Measurements from ENCODE around the gene FRAT2.
"Not testable (repeated sequence)": the region's sequence is repeated elsewhere in the genome, so short reads cannot be mapped to it uniquely, and the experiment has no call there.

DNA sequence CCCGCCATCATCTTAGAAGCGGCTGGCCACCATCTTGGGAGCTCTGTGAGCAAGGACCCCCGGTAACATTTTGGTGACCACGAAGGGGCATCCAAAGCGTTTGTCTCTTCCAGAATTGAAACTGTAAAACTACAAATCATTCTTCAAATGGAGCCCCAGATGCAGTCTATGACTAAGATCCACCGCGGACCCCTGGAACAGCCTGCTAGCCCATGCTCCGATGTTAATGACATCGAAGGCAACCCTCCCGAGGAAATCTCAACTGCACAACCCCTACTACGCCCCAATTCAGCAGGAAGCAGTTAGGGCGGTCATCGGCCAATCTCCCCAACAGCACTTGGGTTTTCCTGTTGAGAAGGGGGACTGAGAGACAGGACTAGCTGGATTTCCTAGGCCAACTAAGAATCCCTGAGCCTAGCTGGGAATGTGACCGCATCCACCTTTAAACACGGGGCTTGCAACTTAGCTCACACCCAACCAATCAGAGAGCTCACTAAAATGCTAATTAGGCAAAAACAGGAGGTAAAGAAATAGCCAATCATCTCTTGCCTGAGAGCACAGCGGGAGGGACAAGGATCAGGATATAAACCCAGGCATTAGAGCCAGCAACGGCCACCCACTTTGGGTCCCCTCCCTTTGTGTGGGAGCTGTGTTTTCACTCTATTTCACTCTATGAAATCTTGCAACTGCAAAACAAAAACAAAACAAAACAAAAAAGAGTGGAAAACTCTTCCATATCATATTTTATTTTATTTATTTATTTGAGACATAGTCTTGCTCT lies 43.8 kb downstream of the FRAT2 start:
- TF ChIP-seq, protein P1, sequence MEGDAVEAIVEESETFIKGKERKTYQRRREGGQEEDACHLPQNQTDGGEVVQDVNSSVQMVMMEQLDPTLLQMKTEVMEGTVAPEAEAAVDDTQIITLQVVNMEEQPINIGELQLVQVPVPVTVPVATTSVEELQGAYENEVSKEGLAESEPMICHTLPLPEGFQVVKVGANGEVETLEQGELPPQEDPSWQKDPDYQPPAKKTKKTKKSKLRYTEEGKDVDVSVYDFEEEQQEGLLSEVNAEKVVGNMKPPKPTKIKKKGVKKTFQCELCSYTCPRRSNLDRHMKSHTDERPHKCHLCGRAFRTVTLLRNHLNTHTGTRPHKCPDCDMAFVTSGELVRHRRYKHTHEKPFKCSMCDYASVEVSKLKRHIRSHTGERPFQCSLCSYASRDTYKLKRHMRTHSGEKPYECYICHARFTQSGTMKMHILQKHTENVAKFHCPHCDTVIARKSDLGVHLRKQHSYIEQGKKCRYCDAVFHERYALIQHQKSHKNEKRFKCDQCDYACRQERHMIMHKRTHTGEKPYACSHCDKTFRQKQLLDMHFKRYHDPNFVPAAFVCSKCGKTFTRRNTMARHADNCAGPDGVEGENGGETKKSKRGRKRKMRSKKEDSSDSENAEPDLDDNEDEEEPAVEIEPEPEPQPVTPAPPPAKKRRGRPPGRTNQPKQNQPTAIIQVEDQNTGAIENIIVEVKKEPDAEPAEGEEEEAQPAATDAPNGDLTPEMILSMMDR (IDR thresholded peaks at IDR 0.05) = not testable (repeated sequence)
- TF ChIP-seq POLR2A (IDR thresholded peaks at IDR 0.05); POLR2AphosphoS5 (IDR thresholded peaks at IDR 0.05; ENCODE audit: insufficient read depth in 1 of 2, low read depth in 1 of 2): not testable (repeated sequence)
